ENCODE data around the gene TMEM174.

DNA sequence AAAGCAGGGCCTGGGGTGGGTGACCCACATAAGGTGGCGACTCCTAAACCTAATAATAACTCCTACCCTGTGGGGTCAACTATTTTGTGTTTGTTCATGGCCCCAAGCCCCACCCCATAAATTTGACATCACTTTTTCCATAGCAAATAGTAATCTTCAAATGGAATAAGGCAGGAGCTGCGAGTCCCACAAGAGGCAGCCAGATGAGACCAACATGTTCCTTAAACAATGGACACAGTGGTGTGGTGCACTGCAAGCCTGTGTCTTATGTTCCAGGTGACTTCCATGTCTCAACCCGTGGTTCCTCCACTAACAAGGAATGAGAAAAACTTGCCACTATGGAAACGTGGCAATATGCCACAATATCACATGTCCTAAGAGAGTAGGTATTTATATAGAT is 20.6 kb downstream of the TMEM174 start:
- TF ChIP-seq CTCF (IDR thresholded peaks at IDR 0.05) (no peak), POLR2A (IDR thresholded peaks at IDR 0.05) (no peak), EP300 (IDR thresholded peaks at IDR 0.05) (no peak)

Measured in ovary (tissue), 3 donors.